ENCODE data around the gene HMCN2. TPM values are rescaled to one million over a fixed set of nuclear protein-coding genes. Genes with fewer than 3 reads are reported as not detected.
A peak's percentile ranks its signal among the peaks of the same experiment; 100 is the strongest.
"Not testable (repeated sequence)": the region's sequence is repeated elsewhere in the genome, so short reads cannot be mapped to it uniquely, and the experiment has no call there.

The HMCN2 gene
- total RNA-seq, 4 donors from 2014 or later: 24.8 to 61.7 (median 36.1) TPM

GRCh38 chr9:130336027-130336610, 70.6 kb downstream of the HMCN2 start:
- DNase-seq: no peak
- no peaks in the 10 kb centered on the region for H3K36me3 ChIP-seq
- no peaks in the 10 kb centered on the region for H3K27me3 ChIP-seq
- H3K27ac ChIP-seq: peak overlapping the region in 1 of 4 donors; percentile 61
- no peak for TF ChIP-seq POLR2A (IDR thresholded peaks at IDR 0.05)
- no peak for TF ChIP-seq CTCF (IDR thresholded peaks at IDR 0.05)
- peaks cover 0 to 30% (median 0%) of the 10 kb centered on the region in 4 donors for H3K4me1 ChIP-seq
- H3K4me3 ChIP-seq: no peak overlapping the region
- no peaks in the 10 kb centered on the region for H3K9me3 ChIP-seq

DNA sequence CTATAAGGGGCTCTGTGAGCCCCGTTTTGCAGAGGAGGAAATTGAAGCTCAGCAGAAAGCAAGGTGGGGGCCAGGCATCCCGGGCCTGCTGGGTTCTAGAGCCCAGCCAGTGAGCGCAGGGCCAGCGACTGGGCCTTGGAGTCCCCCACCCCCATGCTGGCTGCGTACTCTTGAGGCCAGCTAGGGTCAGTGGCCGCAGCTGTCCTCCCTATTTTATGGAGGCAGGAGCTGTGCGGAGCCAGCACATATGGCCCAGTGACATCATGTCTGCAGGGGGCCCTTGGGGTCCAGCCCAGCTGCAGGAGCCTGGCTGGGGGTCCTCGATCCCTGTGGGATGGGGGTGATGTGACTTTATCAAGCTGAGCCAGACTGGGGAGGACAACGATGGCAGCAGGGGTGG, 71.3 kb downstream of the HMCN2 start:
- Histone ChIP-seq H3K27me3 (no peaks in the 10 kb centered on the region), H3K36me3 (no peaks in the 10 kb centered on the region), H3K9me3 (no peaks in the 10 kb centered on the region), H3K4me3 (no peak overlapping the region), H3K27ac (peak overlapping the region in 1 of 4 donors; percentile 35), H3K4me1 (peaks cover 0 to 26% (median 0%) of the 10 kb centered on the region in 4 donors)
- TF ChIP-seq CTCF (IDR thresholded peaks at IDR 0.05) (no peak), POLR2A (IDR thresholded peaks at IDR 0.05) (no peak)
- no peak for DNase-seq

- Histone ChIP-seq H3K27me3 (no peaks in the 10 kb centered on the region), H3K9me3 (no peaks in the 10 kb centered on the region), H3K36me3 (no peaks in the 10 kb centered on the region), H3K4me3 (no peak overlapping the region), H3K4me1 (peaks cover 0 to 24% (median 0%) of the 10 kb centered on the region in 4 donors), H3K27ac (no peak overlapping the region)
- no peak for DNase-seq
- TF ChIP-seq POLR2A (IDR thresholded peaks at IDR 0.05) (no peak), CTCF (IDR thresholded peaks at IDR 0.05) (no peak)
Measured at GRCh38 chr9:130337318-130337717, 71.8 kb downstream of the HMCN2 start.

GRCh38 chr9:130337784-130338380, 72.3 kb downstream of the HMCN2 start:
- H3K4me3 ChIP-seq: no peak overlapping the region
- H3K4me1 ChIP-seq: peaks cover 0 to 18% (median 0%) of the 10 kb centered on the region in 4 donors
- no peaks in the 10 kb centered on the region for H3K27me3 ChIP-seq
- DNase-seq: no peak
- H3K36me3 ChIP-seq: no peaks in the 10 kb centered on the region
- H3K27ac ChIP-seq: no peak overlapping the region
- TF ChIP-seq CTCF (IDR thresholded peaks at IDR 0.05): no peak
- no peak for TF ChIP-seq POLR2A (IDR thresholded peaks at IDR 0.05)
- H3K9me3 ChIP-seq: no peaks in the 10 kb centered on the region

- not testable (repeated sequence) for H3K27me3 ChIP-seq, H3K4me1 ChIP-seq, H3K4me3 ChIP-seq, H3K9me3 ChIP-seq, H3K36me3 ChIP-seq, DNase-seq, H3K27ac ChIP-seq
Measured at GRCh38 chr9:130338891-130339290, 73.3 kb downstream of the HMCN2 start.

- Histone ChIP-seq H3K27me3 (no peaks in the 10 kb centered on the region), H3K4me1 (peaks cover 0 to 6% (median 0%) of the 10 kb centered on the region in 4 donors), H3K27ac (no peak overlapping the region), H3K9me3 (no peaks in the 10 kb centered on the region), H3K36me3 (no peaks in the 10 kb centered on the region), H3K4me3 (no peak overlapping the region)
- TF ChIP-seq POLR2A (IDR thresholded peaks at IDR 0.05) (no peak), CTCF (IDR thresholded peaks at IDR 0.05) (no peak)
- DNase-seq: no peak
Measured at GRCh38 chr9:130339306-130339705, 73.7 kb downstream of the HMCN2 start.
